GM23248 (cell line): ENCODE measurements around the gene ZNF785.

Experiments
- EZH2 ChIP-seq: fragments of 200-600 bp; sonication (generic); IDR thresholded peaks from 2 replicates; pipeline ENCODE4 v1.6.1; 2018; ENCODE audit warnings: antibody characterized with exemption, mild to moderate bottlenecking; ENCODE audit not compliant: insufficient read depth, poor library complexity, severe bottlenecking
- EZH2phosphoT487 ChIP-seq: fragments of 200-600 bp; sonication (generic); IDR thresholded peaks from 2 replicates; pipeline ENCODE4 v1.6.1; 2018; ENCODE audit warnings: antibody characterized with exemption, moderate library complexity, mild to moderate bottlenecking, low read depth; ENCODE audit not compliant: insufficient read depth

DNA sequence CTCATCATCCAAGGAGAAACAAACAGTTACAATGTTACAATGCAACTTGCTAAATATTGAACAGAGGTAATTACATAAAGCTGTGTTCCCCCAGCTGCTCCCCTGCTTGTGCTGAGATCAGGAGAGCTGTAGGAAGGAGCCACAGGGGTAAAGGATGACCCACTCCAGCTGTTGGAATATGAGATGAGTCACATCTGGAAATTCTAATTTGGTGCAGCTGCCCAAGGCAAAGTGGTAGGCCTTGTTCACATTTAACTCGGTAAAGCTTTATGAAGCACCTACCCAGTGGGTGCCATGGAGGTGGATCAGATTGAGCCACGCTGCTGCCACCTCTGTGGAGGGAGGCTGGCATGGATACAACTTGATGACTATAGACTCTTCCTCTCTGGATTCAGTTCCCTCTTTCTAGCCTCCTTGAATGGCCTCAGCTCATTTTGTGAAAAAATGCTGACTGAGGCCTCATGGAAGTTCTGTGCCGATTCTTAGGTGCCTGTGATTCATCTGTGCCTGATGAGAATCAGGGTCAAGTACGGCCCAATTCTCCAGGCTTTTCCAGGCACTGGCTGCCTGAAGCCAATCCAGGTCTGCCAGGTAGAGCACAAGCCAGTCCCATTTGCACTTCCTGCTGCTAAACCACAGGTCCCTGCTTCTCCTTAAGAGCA lies 17.2 kb upstream of the ZNF785 start:
- TF ChIP-seq EZH2 (no peak), EZH2phosphoT487 (no peak)
